Neuronal stem cell (in vitro differentiated cells): Measurements from ENCODE around the gene GATA3.

Experiments used
- DNase-seq: peaks from one replicate; pipeline ENCODE4 v3.0.0-alpha.2; 2013; ENCODE audit warnings: low spot score
- H2AFZ ChIP-seq: one replicate; pipeline ENCODE4 v1.6.1; 2013; ENCODE audit warnings: mild to moderate bottlenecking, low read length, inconsistent platforms
- H2AK5ac ChIP-seq: 2 replicates; pipeline ENCODE4 v1.6.1; 2013; ENCODE audit warnings: low read depth, mild to moderate bottlenecking, inconsistent platforms, low read length, moderate library complexity, mixed read lengths
- H2BK120ac ChIP-seq: 2 replicates; pipeline ENCODE4 v1.6.1; 2013; ENCODE audit warnings: low read depth, mild to moderate bottlenecking, inconsistent platforms, low read length, moderate library complexity, mixed read lengths
- H2BK12ac ChIP-seq: one replicate; pipeline ENCODE4 v1.6.1; 2013; ENCODE audit warnings: low read length, inconsistent platforms
- H2BK15ac ChIP-seq: 2 replicates; pipeline ENCODE4 v1.6.1; 2013; ENCODE audit warnings: mild to moderate bottlenecking, low read length, inconsistent platforms, mixed read lengths
- H2BK5ac ChIP-seq: one replicate; pipeline ENCODE4 v1.6.1; 2013; ENCODE audit warnings: inconsistent platforms, mild to moderate bottlenecking, low read length, moderate library complexity
- H3K14ac ChIP-seq: one replicate; pipeline ENCODE4 v1.6.1; 2013; ENCODE audit warnings: low read length, inconsistent platforms
- H3K18ac ChIP-seq: 2 replicates; pipeline ENCODE4 v1.6.1; 2013; ENCODE audit warnings: low read length, inconsistent platforms
- H3K23ac ChIP-seq: 2 replicates; pipeline ENCODE4 v1.6.1; 2013; ENCODE audit warnings: low read depth, mild to moderate bottlenecking, mixed read lengths, low read length, inconsistent platforms; ENCODE audit not compliant: poor library complexity
- H3K27ac ChIP-seq: replicated peaks from 3 replicates; pipeline ENCODE4 v1.5.1; 2013; ENCODE audit warnings: low read length, inconsistent platforms
- H3K27me3 ChIP-seq, 3 experiments: 2 replicates each; pipeline ENCODE4 v1.6.1; 2013; ENCODE audit warnings: low read length in 3 of 3, mild to moderate bottlenecking in 2 of 3, inconsistent platforms in 1 of 3, low read depth in 1 of 3, mixed read lengths in 1 of 3, moderate library complexity in 1 of 3; ENCODE audit not compliant: control insufficient read depth in 3 of 3, insufficient read depth in 3 of 3
- H3K36me3 ChIP-seq, 2 donors: replicated peaks in 1 of 2; 2 replicates each; pipeline ENCODE4 v1.6.1; 2013; ENCODE audit warnings: low read length in 2 of 2; ENCODE audit not compliant: control insufficient read depth in 2 of 2, insufficient read depth in 2 of 2
- H3K4ac ChIP-seq: 2 replicates; pipeline ENCODE4 v1.6.1; 2013; ENCODE audit warnings: inconsistent platforms, mild to moderate bottlenecking, low read length, moderate library complexity
- H3K4me1 ChIP-seq, 2 donors: 1 replicate in 1 of 2; 2 replicates in 1 of 2; pipeline ENCODE4 v1.6.1; 2013; ENCODE audit warnings: low read length in 2 of 2, low read depth in 1 of 2; ENCODE audit not compliant: control insufficient read depth in 2 of 2, insufficient read depth in 1 of 2
- H3K4me2 ChIP-seq: one replicate; pipeline ENCODE4 v1.6.1; 2013; ENCODE audit warnings: mild to moderate bottlenecking, low read length, inconsistent platforms; ENCODE audit not compliant: insufficient read depth, poor library complexity, severe bottlenecking
- H3K4me3 ChIP-seq, 2 donors: 2 replicates each; pipeline ENCODE4 v1.5.1; 2013; ENCODE audit warnings: low read length in 2 of 2, mild to moderate bottlenecking in 2 of 2, inconsistent platforms in 1 of 2, moderate library complexity in 1 of 2
- H3K79me1 ChIP-seq: one replicate; pipeline ENCODE4 v1.6.1; 2013; ENCODE audit warnings: low read depth, mild to moderate bottlenecking, inconsistent platforms, low read length, moderate library complexity
- H3K9ac ChIP-seq: one replicate; pipeline ENCODE4 v1.6.1; 2013; ENCODE audit warnings: mild to moderate bottlenecking, low read depth, low read length, inconsistent platforms; ENCODE audit not compliant: poor library complexity
- H3K9me3 ChIP-seq, 2 donors: replicated peaks in 1 of 2; 2 replicates each; pipeline versions ENCODE3 to v1.6.1; 2013; ENCODE audit warnings: low read length in 2 of 2, mild to moderate bottlenecking in 2 of 2, inconsistent platforms in 1 of 2, low read depth in 1 of 2, mixed read lengths in 1 of 2, moderate library complexity in 1 of 2; ENCODE audit not compliant: control insufficient read depth in 2 of 2, insufficient read depth in 1 of 2
- H4K8ac ChIP-seq: one replicate; pipeline ENCODE4 v1.6.1; 2013; ENCODE audit warnings: low read depth, mild to moderate bottlenecking, inconsistent platforms, low read length, moderate library complexity
- H4K91ac ChIP-seq: one replicate; pipeline ENCODE4 v1.6.1; 2013; ENCODE audit warnings: low read length, low read depth, mild to moderate bottlenecking, inconsistent platforms; ENCODE audit not compliant: poor library complexity
- WGBS, 2 donors: extraction: QIAGEN DNeasy Blood & Tissue Kit; methylation state at CpG; one replicate each; pipeline ENCODE4 v1.1.7; 2013; ENCODE audit warnings: missing lambda C conversion rate in 2 of 2, mixed read lengths in 1 of 2; ENCODE audit not compliant: insufficient read length in 2 of 2, insufficient replicate concordance in 1 of 2; ENCODE audit errors: extremely low coverage in 2 of 2; 5-methylcytosine and 5-hydroxymethylcytosine counted together

Gene GATA3

DNA sequence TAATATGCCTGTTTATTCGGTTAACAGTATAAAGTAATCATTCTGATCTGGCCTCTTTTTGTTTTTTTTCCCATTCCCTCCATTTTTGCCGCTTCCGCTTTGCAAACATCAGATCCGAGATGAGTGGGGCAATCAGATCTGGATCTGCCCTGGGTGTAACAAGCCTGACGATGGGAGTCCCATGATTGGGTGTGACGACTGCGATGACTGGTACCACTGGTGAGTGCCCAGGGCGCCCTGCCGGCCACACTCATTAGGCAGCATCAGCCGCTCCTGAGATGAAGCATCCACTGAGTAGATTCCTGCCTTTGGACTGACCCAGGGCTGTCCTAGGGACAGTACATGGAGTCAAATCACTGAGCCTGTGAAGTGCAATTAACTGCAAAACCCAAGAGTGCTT, 40.9 kb upstream of the GATA3 start:
- Histone ChIP-seq H3K4me1 (peaks cover 0 to 2% of the 10 kb centered on the region in 2 donors), H3K9ac (no peak overlapping the region), H3K79me1 (no peaks in the 10 kb centered on the region), H3K27me3 (no peaks in the 10 kb centered on the region), H3K4ac (no peak overlapping the region), H2BK12ac (no peak overlapping the region), H3K36me3 (peaks cover 3 to 54% of the 10 kb centered on the region in 2 donors), H2AK5ac (no peak overlapping the region), H3K27ac (no peak overlapping the region), H3K9me3 (no peaks in the 10 kb centered on the region), H3K18ac (no peak overlapping the region), H2AFZ (no peak overlapping the region), H3K23ac (no peak overlapping the region), H2BK15ac (no peak overlapping the region), H2BK5ac (no peak overlapping the region), H4K8ac (no peak overlapping the region), H4K91ac (no peak overlapping the region), H2BK120ac (no peak overlapping the region), H3K14ac (no peak overlapping the region), H3K4me3 (no peak overlapping the region), H3K4me2 (no peak overlapping the region)
- no CpG with 5 or more reads among the region's 10 CpGs for WGBS, 2 donors
- DNase-seq: no peak

- H2BK120ac ChIP-seq: no peak overlapping the region
- WGBS, 2 donors: no CpG with 5 or more reads among the region's 16 CpGs
Measured at GRCh38 chr10:8014649-8015048, 39.8 kb upstream of the GATA3 start.

DNA sequence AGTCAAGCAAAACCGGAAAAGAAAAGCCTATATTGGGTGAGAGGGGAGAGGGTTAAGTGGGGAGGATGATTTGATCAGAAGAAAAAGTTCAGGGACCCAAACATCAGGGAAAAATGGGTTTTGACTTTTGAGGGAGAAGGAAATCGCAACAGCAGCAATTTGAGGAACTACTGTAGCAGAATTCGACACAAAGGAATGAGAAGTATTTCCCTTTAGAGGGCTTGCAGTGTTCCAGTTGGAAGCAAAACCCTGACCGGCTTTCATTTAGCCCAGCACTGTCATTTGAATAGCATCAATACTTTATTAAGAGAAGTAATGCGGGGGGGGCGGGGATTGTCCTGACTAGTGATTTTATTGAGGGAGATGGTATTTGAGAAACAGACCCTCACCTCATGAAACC, 37.2 kb upstream of the GATA3 start:
- H4K8ac ChIP-seq: no peak overlapping the region

More at GRCh38 chr10:8014649-8015048, 39.8 kb upstream of the GATA3 start:
- no peak overlapping the region for H3K4me3 ChIP-seq
- DNase-seq: no peak
- no peaks in the 10 kb centered on the region for H3K9me3 ChIP-seq
- no peak overlapping the region for H3K14ac ChIP-seq
- H3K4me1 ChIP-seq: peaks cover 0 to 2% of the 10 kb centered on the region in 2 donors
- no peak overlapping the region for H3K18ac ChIP-seq
- no peak overlapping the region for H2BK15ac ChIP-seq
- H2BK5ac ChIP-seq: no peak overlapping the region
- H4K8ac ChIP-seq: no peak overlapping the region
- H2AK5ac ChIP-seq: no peak overlapping the region
- no peak overlapping the region for H2AFZ ChIP-seq
- H2BK12ac ChIP-seq: no peak overlapping the region
- no peak overlapping the region for H3K9ac ChIP-seq
- no peaks in the 10 kb centered on the region for H3K79me1 ChIP-seq
- H4K91ac ChIP-seq: no peak overlapping the region
- peaks cover 3 to 49% of the 10 kb centered on the region in 2 donors for H3K36me3 ChIP-seq
- no peaks in the 10 kb centered on the region for H3K27me3 ChIP-seq
- no peak overlapping the region for H3K23ac ChIP-seq
- no peak overlapping the region for H3K4me2 ChIP-seq
- H3K4ac ChIP-seq: no peak overlapping the region
- H3K27ac ChIP-seq: no peak overlapping the region

GRCh38 chr10:8023321-8023720, 31.2 kb upstream of the GATA3 start:
- no peak for DNase-seq
- Histone ChIP-seq H3K9ac (no peak overlapping the region), H2BK12ac (no peak overlapping the region), H2AK5ac (no peak overlapping the region), H2AFZ (no peak overlapping the region), H3K4me1 (no peaks in the 10 kb centered on the region), H3K4ac (no peak overlapping the region), H3K14ac (peak overlapping the region; percentile 85), H2BK15ac (no peak overlapping the region), H3K27ac (no peak overlapping the region), H3K4me3 (no peak overlapping the region), H3K4me2 (no peak overlapping the region), H3K18ac (no peak overlapping the region), H3K27me3 (peaks cover 0 to 13% (median 0%) of the 10 kb centered on the region in 3 experiments), H3K36me3 (no peaks in the 10 kb centered on the region), H2BK120ac (no peak overlapping the region), H3K23ac (no peak overlapping the region), H2BK5ac (no peak overlapping the region), H3K9me3 (no peaks in the 10 kb centered on the region), H3K79me1 (no peaks in the 10 kb centered on the region), H4K91ac (no peak overlapping the region), H4K8ac (no peak overlapping the region)
- no CpG with 5 or more reads among the region's 4 CpGs for WGBS, 2 donors

More for the DNA sequence above, 37.2 kb upstream of the GATA3 start:
- Histone ChIP-seq H3K18ac (no peak overlapping the region), H4K91ac (no peak overlapping the region), H3K14ac (no peak overlapping the region), H3K27me3 (no peaks in the 10 kb centered on the region), H2BK120ac (no peak overlapping the region), H2BK15ac (no peak overlapping the region), H3K27ac (no peak overlapping the region), H2AK5ac (no peak overlapping the region), H3K4me2 (no peak overlapping the region), H3K79me1 (no peaks in the 10 kb centered on the region), H2BK12ac (no peak overlapping the region), H3K4ac (no peak overlapping the region), H2BK5ac (no peak overlapping the region), H3K9ac (no peak overlapping the region), H3K4me1 (peaks cover 0 to 2% of the 10 kb centered on the region in 2 donors), H3K9me3 (no peaks in the 10 kb centered on the region), H3K36me3 (peaks cover 2 to 27% of the 10 kb centered on the region in 2 donors), H3K23ac (no peak overlapping the region), H3K4me3 (no peak overlapping the region), H2AFZ (no peak overlapping the region)
- no CpG with 5 or more reads among the region's 6 CpGs for WGBS, 2 donors
- no peak for DNase-seq
